K562 (cell line): Measurements from ENCODE around the gene IL13. TPM values are rescaled to one million over a fixed set of nuclear protein-coding genes. Genes with fewer than 3 reads are reported as not detected.
A peak's percentile ranks its signal among the peaks of the same experiment; 100 is the strongest.

Source experiments
- ATAC-seq: fragments of 200-7000 bp; cut with Tn5 transposase; 3 replicates; pipeline ENCODE4 v1.9.1; 2020; ENCODE audit warnings: moderate library complexity
- BruUV-seq: library from RNA; stranded (reverse); fragments of 400-500 nt; replicated peaks from 2 replicates; lab custom pipeline; 2021; lab: Mats Ljungman, UMichigan
- CTCF ChIA-PET: fragments of 300-600 bp; formaldehyde crosslinking; extraction: SDS; loops from one replicate; lab custom pipeline; 2021; ENCODE audit warnings: low intra/inter-chr PET ratio; lab: Yijun Ruan, JAX
- POLR2A ChIA-PET: fragments of 300-600, 350-650 bp; sonication (Branson Sonifier 250); formaldehyde crosslinking; extraction: SDS; loops from one replicate; lab custom pipeline; 2021; ENCODE audit warnings: antibody characterized with exemption, inconsistent platforms; lab: Yijun Ruan, JAX
- DNase-seq, 4 experiments: peaks; one replicate each; pipeline versions ENCODE4 v3.0.0 to v3.0.0-alpha.2; 2011 to 2018; ENCODE audit warnings: low spot score in 3 of 4, mixed read lengths in 3 of 4; ENCODE audit errors: extremely low read depth in 1 of 4
- FAIRE-seq: peaks from 2 replicates; lab custom pipeline; 2011; peaks lifted over from hg19 to GRCh38; lab: Jason Lieb, UNC
- H2AFZ ChIP-seq: 2 replicates; pipeline ENCODE4 v1.6.0; 2011; ENCODE audit warnings: low read depth, low read length, control low read depth, inconsistent platforms
- H3K27ac ChIP-seq: fragments of 200-600 bp; 3 replicates; pipeline ENCODE4 v1.8.0; 2011; ENCODE audit warnings: low read depth, mild to moderate bottlenecking, control low read depth, inconsistent platforms, low read length, moderate library complexity, mixed read lengths; ENCODE audit errors: extremely low read depth
- H3K27me3 ChIP-seq, 2 experiments: fragments of 300-600 bp in 1 of 2; 2 replicates in 1 of 2; 3 replicates in 1 of 2; pipeline versions ENCODE4 v1.6.0 to v1.8.0; 2011; ENCODE audit warnings: inconsistent platforms in 2 of 2, low read length in 2 of 2, mild to moderate bottlenecking in 1 of 2, mixed read lengths in 1 of 2, moderate library complexity in 1 of 2; ENCODE audit not compliant: control insufficient read depth in 2 of 2, insufficient read depth in 2 of 2
- H3K36me3 ChIP-seq: fragments of 300-600 bp; 3 replicates; pipeline ENCODE4 v1.8.0; 2011; ENCODE audit warnings: mild to moderate bottlenecking, low read length, inconsistent platforms; ENCODE audit not compliant: control insufficient read depth, insufficient read depth
- H3K4me1 ChIP-seq, 2 experiments: fragments of 200-600 bp in 1 of 2; replicated peaks in 1 of 2; 2 replicates in 1 of 2; 3 replicates in 1 of 2; pipeline versions ENCODE4 v1.5.1 to v1.8.0; 2011; ENCODE audit warnings: inconsistent platforms in 2 of 2, low read length in 2 of 2, mild to moderate bottlenecking in 1 of 2, mixed read lengths in 1 of 2, moderate library complexity in 1 of 2; ENCODE audit not compliant: control insufficient read depth in 2 of 2, insufficient read depth in 2 of 2
- H3K4me2 ChIP-seq: 2 replicates; pipeline ENCODE4 v1.6.1; 2011; ENCODE audit warnings: low read length, control low read depth, inconsistent platforms, mixed read lengths; ENCODE audit not compliant: insufficient read depth
- H3K4me3 ChIP-seq: fragments of 200-600 bp; sonication (generic), shearing (Covaris generic); 2 replicates; pipeline ENCODE4 v1.5.1; 2016; ENCODE audit warnings: control low read depth, inconsistent platforms
- H3K79me2 ChIP-seq: fragments of 200-600 bp; 3 replicates; pipeline ENCODE4 v1.8.0; 2011; ENCODE audit warnings: low read length, inconsistent platforms; ENCODE audit not compliant: control insufficient read depth, insufficient read depth
- H3K9ac ChIP-seq, 2 experiments: 2 replicates each; pipeline versions ENCODE4 v1.6.0 to v1.6.1; 2011; ENCODE audit warnings: low read depth in 2 of 2, low read length in 2 of 2, control low read depth in 1 of 2, inconsistent platforms in 1 of 2, mild to moderate bottlenecking in 1 of 2, mixed read lengths in 1 of 2; ENCODE audit not compliant: insufficient read depth in 1 of 2
- H3K9me1 ChIP-seq: one replicate; pipeline ENCODE4 v1.6.0; 2011; ENCODE audit warnings: inconsistent platforms, mild to moderate bottlenecking, low read length, moderate library complexity; ENCODE audit not compliant: control insufficient read depth, insufficient read depth
- H3K9me3 ChIP-seq: replicated peaks from 2 replicates; pipeline ENCODE4 v1.5.1; 2011; ENCODE audit warnings: low read depth, low read length, inconsistent platforms; ENCODE audit not compliant: control insufficient read depth, insufficient read depth
- H4K20me1 ChIP-seq: replicated peaks from 2 replicates; pipeline ENCODE4 v1.6.1; 2011; ENCODE audit warnings: low read length, inconsistent platforms, mixed read lengths; ENCODE audit not compliant: control insufficient read depth, insufficient read depth
- CAMTA2 ChIP-seq: fragments of 250-450 bp; sonication (Bioruptor Pico); conservative IDR thresholded peaks from 2 replicates; pipeline ENCODE4 v1.5.1; 2022
- ZFX ChIP-seq: sonication (generic); formaldehyde crosslinking; IDR thresholded peaks from 2 replicates; pipeline ENCODE4 v1.8.0; 2022; ENCODE audit warnings: mild to moderate bottlenecking, missing genetic modification reagents, moderate library complexity
- ZNF184 ChIP-seq: sonication (generic); formaldehyde crosslinking; IDR thresholded peaks from 2 replicates; pipeline ENCODE4 v1.5.0; 2020; ENCODE audit warnings: missing genetic modification reagents
- ZNF584 ChIP-seq: fragments of 200-800 bp; sonication (Bioruptor generic); IDR thresholded peaks from 2 replicates; pipeline ENCODE4 v1.6.1; 2016; ENCODE audit warnings: low read depth, mild to moderate bottlenecking, missing genetic modification characterization, missing compliant biosample characterization
- WGBS: fragments of 100-300 bp; shearing (Covaris generic); methylation state at CpG from one replicate; pipeline ENCODE4 v1.1.6; 2016; ENCODE audit warnings: low coverage, mixed read lengths; ENCODE audit not compliant: insufficient coverage; ENCODE audit errors: missing lambda C conversion rate; 5-methylcytosine and 5-hydroxymethylcytosine counted together
- in situ Hi-C: fragments of 300-500 bp; cut with MboI; formaldehyde crosslinking; loops from 4 replicates; pipeline ENCODE4 v1.15.0; 2018; ENCODE audit warnings: inconsistent platforms, mixed read lengths
- intact Hi-C: fragments of 100-400 bp; cut with micrococcal nuclease; formaldehyde crosslinking; loops from 2 replicates; pipeline ENCODE4 v1.14.2; 2022
- polyA plus RNA-seq, 8 experiments: library from polyadenylated mRNA; depleted of rRNA in 4 of 8; stranded (reverse) in 5 of 8; unstranded in 3 of 8; fragments of >200 nt; fragmentation: Nextera tagmentation in 2 of 8; fragmentation: Illumina TruSeq in 1 of 8; extraction: Ambion mirVana in 2 of 8; extraction: Trizol in 1 of 8; gene quantifications; 2 replicates each; pipeline versions ENCODE4 v1.2.1 to v1.2.3, GENCODE V29; 2011 to 2014; ENCODE audit warnings: inconsistent platforms in 1 of 8, missing spikeins in 1 of 8
- total RNA-seq, 7 experiments: library from RNA; depleted of rRNA in 6 of 7; stranded (reverse); fragments of >200 nt in 6 of 7; fragmentation: Illumina TruSeq in 2 of 7; extraction: Trizol in 2 of 7; gene quantifications; 2 replicates each; pipeline versions ENCODE4 v1.2.1 to v1.2.3, GENCODE V29; 2011 to 2021; ENCODE audit warnings: low replicate concordance in 1 of 7

The IL13 gene
- total and polyA plus RNA-seq, 9 of the 15 experiments (the other 6 are each of a cell fraction or from before 2014, with no cell fraction given): not detected

GRCh38 chr5:132661231-132662003 is 3.4 kb downstream of the IL13 start (continued):
- TF ChIP-seq ZFX (CRISPR knock-in tag): peak; percentile 56

DNA sequence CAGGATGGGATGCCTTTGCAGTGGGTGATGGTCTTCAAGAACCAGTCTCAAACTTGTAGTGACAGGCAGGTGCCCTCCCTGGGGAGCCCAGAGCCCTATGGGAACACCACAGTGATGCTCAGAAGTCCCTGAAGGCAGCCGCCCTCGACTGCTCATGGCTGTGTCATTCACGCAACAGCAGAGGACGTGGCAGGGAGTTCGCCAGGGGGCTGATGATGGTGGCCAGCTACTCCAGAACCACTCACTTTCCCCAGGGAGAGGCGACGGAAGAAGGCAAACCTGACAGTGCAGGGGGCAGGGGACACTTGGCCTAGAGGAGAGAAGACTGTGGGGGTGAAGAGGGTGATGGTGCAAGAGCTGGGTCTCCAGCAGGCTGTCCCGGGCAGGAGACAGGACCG is 4.0 kb downstream of the IL13 start:
- no peak overlapping the region; a peak in 1 of 4 replicates for H3K9ac ChIP-seq
- no peaks in the 10 kb centered on the region for H4K20me1 ChIP-seq
- peaks cover 61 to 71% of the 10 kb centered on the region in 2 experiments for H3K4me1 ChIP-seq
- in situ Hi-C loops (no loop called here), intact Hi-C loops (loop anchor here (5.0 kb wide), 2 partner anchors 75 to 160 kb away; partner anchors contain the start of gene KIF3A)
- no peak for DNase-seq
- CTCF ChIA-PET: interaction anchor here (1.8 kb wide), 1 partner anchor 158 kb away, joined by 5 read pairs; no protein-coding TSS in a partner anchor
- no peak for FAIRE-seq
- no peaks in the 10 kb centered on the region for H3K9me3 ChIP-seq
- POLR2A ChIA-PET: interaction anchor here (0.6 to 1.0 kb wide), 4 partner anchors 8 to 226 kb away, joined by 3 to 5 read pairs (median 4); no protein-coding TSS in a partner anchor
- H3K9me1 ChIP-seq: no peaks in the 10 kb centered on the region
- 92% methylated on average over 9 of the region's 9 CpGs for WGBS
- no peak for ATAC-seq
- H3K36me3 ChIP-seq: no peaks in the 10 kb centered on the region
- H3K27ac ChIP-seq: no peak overlapping the region
- BruUV-seq: no TSS peak
- no peaks in the 10 kb centered on the region for H3K27me3 ChIP-seq
- no peak overlapping the region for H3K4me2 ChIP-seq
- H3K4me3 ChIP-seq: no peak overlapping the region
- 0 out of 2 replicates have a peak, but pooled peaks have one; percentile 33 for TF ChIP-seq CAMTA2 (CRISPR knock-in tag)
- no peak for TF ChIP-seq ZNF584 (CRISPR knock-in tag)
- no peak for TF ChIP-seq ZNF184
- peak overlapping the region; percentile 94 for H2AFZ ChIP-seq
- no peaks in the 10 kb centered on the region for H3K79me2 ChIP-seq
